Endothelial cell of umbilical vein (primary cell): ENCODE data around the gene KRTAP3-2. TPM values are rescaled to one million over a fixed set of nuclear protein-coding genes. Genes with fewer than 3 reads are reported as not detected.

ENCODE experiments used
- BruUV-seq: library from RNA; stranded (reverse); fragments of 400-500 nt; replicated peaks from 2 replicates; lab custom pipeline; 2021; lab: Mats Ljungman, UMichigan
- CTCF ChIA-PET: fragments of 300-600, 350-600 bp; sonication (Branson Sonifier 250); formaldehyde crosslinking; loops from one replicate; lab custom pipeline; 2021; ENCODE audit warnings: antibody characterized with exemption, inconsistent platforms; lab: Charles Lee
- POLR2A ChIA-PET: fragments of 300-600, 350-600 bp; sonication (Branson Sonifier 250); formaldehyde crosslinking; loops from one replicate; lab custom pipeline; 2021; ENCODE audit warnings: antibody characterized with exemption, inconsistent platforms; lab: Charles Lee
- DNase-seq: peaks from one replicate; pipeline ENCODE4 v3.0.0-alpha.2; 2011; ENCODE audit warnings: low read depth, low spot score
- FAIRE-seq: peaks from 2 replicates; lab custom pipeline; 2011; peaks lifted over from hg19 to GRCh38; lab: Jason Lieb, UNC
- H2AFZ ChIP-seq: 2 replicates; pipeline ENCODE4 v1.6.0; 2012; ENCODE audit warnings: low read depth, low read length, control low read depth, inconsistent platforms
- H3K27ac ChIP-seq: 2 replicates; pipeline ENCODE4 v1.5.1; 2011; ENCODE audit warnings: low read depth, mild to moderate bottlenecking, control low read depth, low read length, moderate library complexity; ENCODE audit not compliant: insufficient read depth
- H3K27me3 ChIP-seq, 2 experiments: 2 replicates each; pipeline versions ENCODE4 v1.6.0 to v1.6.1; 2011; ENCODE audit warnings: low read length in 2 of 2, mixed read lengths in 1 of 2; ENCODE audit not compliant: control insufficient read depth in 2 of 2, insufficient read depth in 2 of 2
- H3K36me3 ChIP-seq, 2 experiments: 2 replicates in 1 of 2; 3 replicates in 1 of 2; pipeline ENCODE4 v1.5.1; 2011; ENCODE audit warnings: low read length in 2 of 2, mild to moderate bottlenecking in 1 of 2, moderate library complexity in 1 of 2; ENCODE audit not compliant: control insufficient read depth in 2 of 2, insufficient read depth in 2 of 2; ENCODE audit errors: extremely low read depth in 1 of 2
- H3K4me1 ChIP-seq: 3 replicates; pipeline ENCODE4 v1.5.1; 2011; ENCODE audit warnings: mild to moderate bottlenecking, low read length; ENCODE audit not compliant: control insufficient read depth, insufficient read depth; ENCODE audit errors: extremely low read depth
- H3K4me2 ChIP-seq: 2 replicates; pipeline ENCODE4 v1.6.1; 2011; ENCODE audit warnings: low read length, control low read depth, mixed read lengths; ENCODE audit not compliant: insufficient read depth
- H3K4me3 ChIP-seq, 3 experiments: fragments of 200-600 bp in 1 of 3; sonication (generic), shearing (Covaris generic) in 1 of 3; replicated peaks in 1 of 3; 2 replicates each; pipeline ENCODE4 v1.5.1; 2011 to 2016; ENCODE audit warnings: control low read depth in 3 of 3, low read length in 3 of 3, mild to moderate bottlenecking in 2 of 3, inconsistent platforms in 1 of 3, low read depth in 1 of 3, moderate library complexity in 1 of 3; ENCODE audit not compliant: insufficient read depth in 1 of 3
- H3K79me2 ChIP-seq: 2 replicates; pipeline ENCODE4 v1.6.0; 2012; ENCODE audit warnings: low read length, inconsistent platforms; ENCODE audit not compliant: control insufficient read depth, insufficient read depth
- H3K9ac ChIP-seq: replicated peaks from 2 replicates; pipeline ENCODE3; 2011; ENCODE audit warnings: low read length, control low read depth; ENCODE audit not compliant: insufficient read depth; ENCODE audit errors: extremely low read depth
- H3K9me1 ChIP-seq: replicated peaks from 3 replicates; pipeline ENCODE4 v1.6.0; 2011; ENCODE audit warnings: mild to moderate bottlenecking, low read length; ENCODE audit not compliant: control insufficient read depth, insufficient read depth; ENCODE audit errors: extremely low read depth
- H3K9me3 ChIP-seq: replicated peaks from 2 replicates; pipeline ENCODE4 v1.5.1; 2012; ENCODE audit warnings: low read length, inconsistent platforms; ENCODE audit not compliant: control insufficient read depth, insufficient read depth
- H4K20me1 ChIP-seq: replicated peaks from 2 replicates; pipeline ENCODE3; 2011; ENCODE audit warnings: mild to moderate bottlenecking, low read length; ENCODE audit not compliant: control insufficient read depth, insufficient read depth; ENCODE audit errors: extremely low read depth
- EZH2 ChIP-seq: IDR thresholded peaks from 2 replicates; pipeline ENCODE4 v1.6.1; 2012; ENCODE audit warnings: borderline replicate concordance, low read depth, mild to moderate bottlenecking, moderate library complexity, low read length, inconsistent platforms; ENCODE audit not compliant: severe bottlenecking
- FOS ChIP-seq: IDR thresholded peaks from 2 replicates; pipeline ENCODE4 v1.6.1; 2011; ENCODE audit warnings: mild to moderate bottlenecking, low read length, moderate library complexity, borderline replicate concordance; ENCODE audit not compliant: insufficient read depth
- GATA2 ChIP-seq: IDR thresholded peaks from 2 replicates; pipeline ENCODE4 v1.7.0; 2011; ENCODE audit warnings: low read depth, mild to moderate bottlenecking, moderate library complexity, mixed read lengths, low read length; ENCODE audit not compliant: insufficient read length, insufficient read depth
- JUN ChIP-seq: IDR thresholded peaks from 2 replicates; pipeline ENCODE4 v1.6.1; 2011; ENCODE audit warnings: borderline replicate concordance, low read depth; ENCODE audit not compliant: insufficient read length, insufficient read depth
- MYC ChIP-seq: IDR thresholded peaks from one replicate; pipeline ENCODE4 v1.6.1; 2011; ENCODE audit warnings: mild to moderate bottlenecking, low read depth, low read length
- POLR2A ChIP-seq: IDR thresholded peaks from 2 replicates; pipeline ENCODE4 v1.6.1; 2012; ENCODE audit warnings: low read depth, mild to moderate bottlenecking, control low read depth, low read length
- POLR2AphosphoS5 ChIP-seq: IDR thresholded peaks from 2 replicates; pipeline ENCODE4 v1.6.1; 2012; ENCODE audit warnings: low read depth, mild to moderate bottlenecking, control low read depth, low read length, moderate library complexity; ENCODE audit not compliant: insufficient read depth
- dilution Hi-C: fragments of 300-500 bp; cut with MboI; formaldehyde crosslinking; loops from one replicate; pipeline ENCODE4 v1.15.0; 2019; ENCODE audit warnings: low sequenced_read_pairs; ENCODE audit not compliant: extremely low pct_ligation_motif_present
- intact Hi-C: fragments of 100-400 bp; cut with micrococcal nuclease; formaldehyde crosslinking; loops from one replicate; pipeline ENCODE4 v1.10.0; 2022
- polyA plus RNA-seq, 4 experiments: library from polyadenylated mRNA; depleted of rRNA in 3 of 4; stranded (reverse) in 3 of 4; unstranded in 1 of 4; fragments of >200 nt; gene quantifications; 2 replicates each; pipeline versions ENCODE4 v1.2.1 to v1.2.3, GENCODE V29; 2011 to 2012; ENCODE audit warnings: missing spikeins in 1 of 4
- total RNA-seq: library from RNA; stranded (reverse); gene quantifications from 2 replicates; pipeline ENCODE4 v1.2.3, GENCODE V29; 2021
- TF ChIP-seq, protein P1 (sequence below): IDR thresholded peaks from 2 replicates; pipeline ENCODE4 v1.6.1; 2011; ENCODE audit not compliant: insufficient read depth, insufficient read length
- TF ChIP-seq, protein P2 (sequence below), 2 donors: IDR thresholded peaks; 1 replicate in 1 of 2; 2 replicates in 1 of 2; pipeline ENCODE4 v1.5.1; 2011; ENCODE audit warnings: low read length in 2 of 2, mild to moderate bottlenecking in 2 of 2, moderate library complexity in 2 of 2, control low read depth in 1 of 2, inconsistent platforms in 1 of 2, low read depth in 1 of 2; ENCODE audit not compliant: insufficient read depth in 1 of 2; ENCODE audit errors: extremely low read depth in 1 of 2

KRTAP3-2 gene
- total and polyA plus RNA-seq, 2 donors (not counting 3 experiments of a cell fraction or from before 2014, with no cell fraction given): not detected

DNA sequence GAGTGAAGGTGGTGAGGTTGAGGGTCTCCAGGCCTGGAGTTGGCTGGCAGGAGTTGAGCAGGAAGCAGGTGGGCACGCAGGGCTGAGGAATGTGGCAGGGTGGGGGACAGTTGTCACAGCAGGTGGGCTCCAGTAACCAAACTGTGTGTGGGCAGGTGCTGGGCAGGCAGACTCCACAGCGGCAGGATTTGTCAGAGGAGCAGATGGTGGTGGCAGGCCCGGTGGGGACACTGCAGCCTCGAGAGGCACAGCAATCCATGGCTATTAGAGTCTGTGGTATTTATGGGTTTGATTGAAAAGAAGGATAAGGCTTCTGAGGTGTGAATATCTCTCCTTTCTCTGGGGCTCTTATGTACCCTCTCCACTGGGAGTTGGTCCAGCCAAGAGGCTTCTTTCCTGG lies 5.9 kb downstream of the KRTAP3-2 start, which contains the start of gene KRTAP3-3:
KRTAP3-3 (minus strand) TSS at position 326 of the 400 bp plus-strand sequence; CDS start at position 259, 67 bp downstream.
- dilution Hi-C loops: no loop called here
- BruUV-seq: no TSS peak

DNA sequence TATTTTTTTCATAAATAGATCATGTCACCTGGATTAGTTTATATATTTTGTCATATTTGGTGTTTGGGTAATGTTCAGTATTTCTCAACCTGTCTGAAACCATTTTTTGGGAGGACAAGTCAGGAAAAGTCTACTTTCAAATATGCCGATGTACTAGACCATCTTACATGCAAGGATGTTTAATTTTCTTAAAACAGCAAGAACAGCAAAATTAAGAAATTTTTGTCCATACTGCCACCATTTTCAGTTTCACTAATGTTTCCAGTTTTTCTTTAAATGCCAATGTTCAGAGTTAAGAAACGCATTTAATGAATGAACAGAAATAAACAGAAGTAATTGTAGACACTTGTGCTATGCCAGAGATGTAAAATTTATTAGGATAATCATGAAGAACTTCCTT lies 6.6 kb downstream of the KRTAP3-2 start:
- Histone ChIP-seq H3K9ac (no peak overlapping the region), H2AFZ (no peak overlapping the region), H3K9me3 (no peaks in the 10 kb centered on the region), H3K27ac (no peak overlapping the region), H3K27me3 (peaks cover 2 to 3% of the 10 kb centered on the region in 2 experiments), H3K9me1 (no peaks in the 10 kb centered on the region), H3K4me2 (no peak overlapping the region), H3K4me3 (no peak overlapping the region), H3K36me3 (no peaks in the 10 kb centered on the region), H4K20me1 (no peaks in the 10 kb centered on the region), H3K4me1 (no peaks in the 10 kb centered on the region), H3K79me2 (no peaks in the 10 kb centered on the region)
- intact Hi-C loops: no loop called here
- no peak for TF ChIP-seq FOS
- TF ChIP-seq, protein P1, sequence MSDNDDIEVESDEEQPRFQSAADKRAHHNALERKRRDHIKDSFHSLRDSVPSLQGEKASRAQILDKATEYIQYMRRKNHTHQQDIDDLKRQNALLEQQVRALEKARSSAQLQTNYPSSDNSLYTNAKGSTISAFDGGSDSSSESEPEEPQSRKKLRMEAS: no peak
- TF ChIP-seq EZH2: no peak
- TF ChIP-seq, protein P2, sequence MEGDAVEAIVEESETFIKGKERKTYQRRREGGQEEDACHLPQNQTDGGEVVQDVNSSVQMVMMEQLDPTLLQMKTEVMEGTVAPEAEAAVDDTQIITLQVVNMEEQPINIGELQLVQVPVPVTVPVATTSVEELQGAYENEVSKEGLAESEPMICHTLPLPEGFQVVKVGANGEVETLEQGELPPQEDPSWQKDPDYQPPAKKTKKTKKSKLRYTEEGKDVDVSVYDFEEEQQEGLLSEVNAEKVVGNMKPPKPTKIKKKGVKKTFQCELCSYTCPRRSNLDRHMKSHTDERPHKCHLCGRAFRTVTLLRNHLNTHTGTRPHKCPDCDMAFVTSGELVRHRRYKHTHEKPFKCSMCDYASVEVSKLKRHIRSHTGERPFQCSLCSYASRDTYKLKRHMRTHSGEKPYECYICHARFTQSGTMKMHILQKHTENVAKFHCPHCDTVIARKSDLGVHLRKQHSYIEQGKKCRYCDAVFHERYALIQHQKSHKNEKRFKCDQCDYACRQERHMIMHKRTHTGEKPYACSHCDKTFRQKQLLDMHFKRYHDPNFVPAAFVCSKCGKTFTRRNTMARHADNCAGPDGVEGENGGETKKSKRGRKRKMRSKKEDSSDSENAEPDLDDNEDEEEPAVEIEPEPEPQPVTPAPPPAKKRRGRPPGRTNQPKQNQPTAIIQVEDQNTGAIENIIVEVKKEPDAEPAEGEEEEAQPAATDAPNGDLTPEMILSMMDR (IDR thresholded peaks at IDR 0.05; ENCODE audit: extremely low read depth in 1 of 2, insufficient read depth in 1 of 2, low read depth in 1 of 2, low read length in 2 of 2): no peak
- TF ChIP-seq GATA2: no peak
- TF ChIP-seq MYC: no peak
- TF ChIP-seq JUN: no peak
- no peak for TF ChIP-seq POLR2A
- TF ChIP-seq POLR2AphosphoS5: no peak
- DNase-seq (no peak), FAIRE-seq (no peak)
- BruUV-seq: no TSS peak
- dilution Hi-C loops: no loop called here
- ChIA-PET POLR2A (no interaction called here), CTCF (interaction anchor here (1.4 kb wide), 1 partner anchor 30 kb away, joined by 3 read pairs; no protein-coding TSS in a partner anchor)

More for the DNA sequence above, 5.9 kb downstream of the KRTAP3-2 start, which contains the start of gene KRTAP3-3:
- no peaks in the 10 kb centered on the region for H3K36me3 ChIP-seq
- TF ChIP-seq EZH2 (no peak), POLR2AphosphoS5 (no peak), GATA2 (no peak), POLR2A (no peak), FOS (no peak), MYC (no peak), JUN (no peak)
- no peaks in the 10 kb centered on the region for H3K9me1 ChIP-seq
- no peak within 1 kb of the TSS for H3K27ac ChIP-seq
- FAIRE-seq: no peak
- intact Hi-C loops: no loop called here
- no peak within 1 kb of the TSS for H2AFZ ChIP-seq
- no peak within 1 kb of the TSS for H3K9ac ChIP-seq
- no peaks in the 10 kb centered on the region for H3K4me1 ChIP-seq
- ChIA-PET POLR2A (no interaction called here), CTCF (interaction anchor here (1.4 kb wide), 1 partner anchor 30 kb away, joined by 3 read pairs; no protein-coding TSS in a partner anchor)
- DNase-seq: no peak
- H4K20me1 ChIP-seq: no peaks in the 10 kb centered on the region
- no peak within 1 kb of the TSS for H3K4me3 ChIP-seq
- H3K4me2 ChIP-seq: no peak within 1 kb of the TSS
- peaks cover 2 to 3% of the 10 kb centered on the region in 2 experiments for H3K27me3 ChIP-seq
- H3K79me2 ChIP-seq: no peaks in the 10 kb centered on the region
- H3K9me3 ChIP-seq: no peaks in the 10 kb centered on the region
